ENCODE measurements around the gene HNRNPD.
"Not testable (repeated sequence)": the region's sequence is repeated elsewhere in the genome, so short reads cannot be mapped to it uniquely, and the experiment has no call there.

The HNRNPD gene

GRCh38 chr4:82376109-82376508, 2.3 kb upstream of the HNRNPD start:
- no peak for DNase-seq
- Histone ChIP-seq H3K27ac (ENCODE audit: insufficient read depth, low read length, poor library complexity, severe bottlenecking) (no peak overlapping the region), H3K9me3 (ENCODE audit: control insufficient read depth, low read length) (no peaks in the 10 kb centered on the region), H3K27me3 (replicated peaks; ENCODE audit: control insufficient read depth, insufficient read depth, low read length, poor library complexity, severe bottlenecking) (no peaks in the 10 kb centered on the region), H3K4me3 (ENCODE audit: insufficient read depth, low read depth, low read length, poor library complexity, severe bottlenecking) (no peak overlapping the region), H3K36me3 (ENCODE audit: control insufficient read depth, insufficient read depth, low read length) (no peaks in the 10 kb centered on the region), H3K4me1 (ENCODE audit: control insufficient read depth, insufficient read depth, low read length, poor library complexity, severe bottlenecking) (peaks cover 4% of the 10 kb centered on the region)

GRCh38 chr4:82373486-82373815, 340 bp downstream of the HNRNPD start:
- H3K27ac ChIP-seq (ENCODE audit: insufficient read depth, low read length, poor library complexity, severe bottlenecking), result peak overlapping the region; percentile 99
- no peak for DNase-seq
- peaks cover 27% of the 10 kb centered on the region for H3K4me1 ChIP-seq (ENCODE audit: control insufficient read depth, insufficient read depth, low read length, poor library complexity, severe bottlenecking)
- peak overlapping the region; percentile 99 for H3K4me3 ChIP-seq (ENCODE audit: insufficient read depth, low read depth, low read length, poor library complexity, severe bottlenecking)
- H3K36me3 ChIP-seq (ENCODE audit: control insufficient read depth, insufficient read depth, low read length), result peaks cover 7% of the 10 kb centered on the region
- no peaks in the 10 kb centered on the region for H3K27me3 ChIP-seq (replicated peaks; ENCODE audit: control insufficient read depth, insufficient read depth, low read length, poor library complexity, severe bottlenecking)
- no peaks in the 10 kb centered on the region for H3K9me3 ChIP-seq (ENCODE audit: control insufficient read depth, low read length)

- peak; percentile 47 to 75 (median 55) for DNase-seq
- H3K36me3 ChIP-seq (ENCODE audit: control insufficient read depth, insufficient read depth, low read length), result peaks cover 8% of the 10 kb centered on the region
- H3K27me3 ChIP-seq (replicated peaks; ENCODE audit: control insufficient read depth, insufficient read depth, low read length, poor library complexity, severe bottlenecking), result no peaks in the 10 kb centered on the region
- no peaks in the 10 kb centered on the region for H3K9me3 ChIP-seq (ENCODE audit: control insufficient read depth, low read length)
- H3K4me1 ChIP-seq (ENCODE audit: control insufficient read depth, insufficient read depth, low read length, poor library complexity, severe bottlenecking), result peaks cover 31% of the 10 kb centered on the region
- peak overlapping the region; percentile 99 for H3K4me3 ChIP-seq (ENCODE audit: insufficient read depth, low read depth, low read length, poor library complexity, severe bottlenecking)
- peak overlapping the region; percentile 99 for H3K27ac ChIP-seq (ENCODE audit: insufficient read depth, low read length, poor library complexity, severe bottlenecking)
Measured at GRCh38 chr4:82372517-82373485, 990 bp downstream of the HNRNPD start.

DNA sequence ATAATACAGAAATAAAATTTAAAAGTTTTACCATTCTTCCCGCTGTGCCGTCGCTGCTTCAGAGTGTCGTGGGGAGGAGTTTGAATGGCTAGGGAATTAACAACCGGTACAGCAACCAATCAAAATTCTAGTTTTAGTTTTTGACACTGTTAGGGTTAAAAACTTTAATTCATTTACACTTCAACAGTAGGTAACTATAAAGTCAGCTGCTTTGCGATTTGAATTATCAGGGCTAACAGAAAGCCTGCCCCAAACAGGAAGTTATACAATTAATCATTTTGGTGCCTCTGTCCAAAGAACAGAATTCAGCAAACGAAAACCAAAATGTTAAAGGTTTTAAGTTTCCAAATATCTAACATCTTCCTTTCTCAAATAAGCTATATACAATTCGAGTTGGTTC, 2.3 kb downstream of the HNRNPD start:
- DNase-seq, result no peak
- Histone ChIP-seq H3K27me3 (replicated peaks; ENCODE audit: control insufficient read depth, insufficient read depth, low read length, poor library complexity, severe bottlenecking) (no peaks in the 10 kb centered on the region), H3K36me3 (ENCODE audit: control insufficient read depth, insufficient read depth, low read length) (peaks cover 10% of the 10 kb centered on the region), H3K9me3 (ENCODE audit: control insufficient read depth, low read length) (no peaks in the 10 kb centered on the region), H3K4me3 (ENCODE audit: insufficient read depth, low read depth, low read length, poor library complexity, severe bottlenecking) (peak overlapping the region; percentile 99), H3K27ac (ENCODE audit: insufficient read depth, low read length, poor library complexity, severe bottlenecking) (peak overlapping the region; percentile 99), H3K4me1 (ENCODE audit: control insufficient read depth, insufficient read depth, low read length, poor library complexity, severe bottlenecking) (peaks cover 34% of the 10 kb centered on the region)

DNA sequence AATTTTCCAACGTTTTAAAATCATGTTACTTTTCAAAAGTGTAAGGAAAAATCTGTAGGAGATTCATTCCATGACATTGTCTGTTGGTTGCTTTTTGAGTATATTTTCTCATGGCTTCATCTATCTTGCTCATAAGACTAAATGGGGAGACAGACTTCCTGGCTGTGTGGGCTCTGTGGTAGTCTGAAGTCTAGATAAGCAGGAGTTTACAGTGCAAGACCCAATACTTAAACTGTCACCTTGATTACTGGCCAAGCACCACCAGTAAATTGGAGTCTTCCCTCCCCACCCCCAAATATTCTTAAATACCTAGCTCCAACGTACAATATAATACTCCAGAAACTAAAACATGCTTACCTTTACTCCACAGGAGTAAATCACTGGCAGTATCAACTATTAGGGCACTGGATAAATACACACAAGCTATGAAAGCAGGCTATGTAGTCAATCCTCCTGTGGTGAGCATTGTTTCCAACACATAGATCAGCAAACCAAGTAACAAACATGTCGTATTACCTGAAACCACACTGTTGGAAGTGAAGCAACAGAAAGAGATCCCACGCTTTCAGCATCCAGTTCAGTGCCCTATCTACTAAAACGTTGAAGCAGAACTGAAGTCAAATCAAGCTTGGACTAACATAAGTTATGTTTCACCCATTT, 6.2 kb downstream of the HNRNPD start:
- peak overlapping the region; percentile 23 for H3K27ac ChIP-seq (ENCODE audit: insufficient read depth, low read length, poor library complexity, severe bottlenecking)
- H3K9me3 ChIP-seq (ENCODE audit: control insufficient read depth, low read length), result no peaks in the 10 kb centered on the region
- H3K27me3 ChIP-seq (replicated peaks; ENCODE audit: control insufficient read depth, insufficient read depth, low read length, poor library complexity, severe bottlenecking), result no peaks in the 10 kb centered on the region
- no peak for DNase-seq
- peaks cover 48% of the 10 kb centered on the region for H3K4me1 ChIP-seq (ENCODE audit: control insufficient read depth, insufficient read depth, low read length, poor library complexity, severe bottlenecking)
- H3K4me3 ChIP-seq (ENCODE audit: insufficient read depth, low read depth, low read length, poor library complexity, severe bottlenecking), result no peak overlapping the region
- H3K36me3 ChIP-seq (ENCODE audit: control insufficient read depth, insufficient read depth, low read length), result peaks cover 10% of the 10 kb centered on the region

- not testable (repeated sequence) for H3K27ac ChIP-seq (ENCODE audit: insufficient read depth, low read length, poor library complexity, severe bottlenecking); H3K27me3 ChIP-seq (replicated peaks; ENCODE audit: control insufficient read depth, insufficient read depth, low read length, poor library complexity, severe bottlenecking); DNase-seq; H3K4me3 ChIP-seq (ENCODE audit: insufficient read depth, low read depth, low read length, poor library complexity, severe bottlenecking); H3K9me3 ChIP-seq (ENCODE audit: control insufficient read depth, low read length)
- Histone ChIP-seq H3K4me1 (ENCODE audit: control insufficient read depth, insufficient read depth, low read length, poor library complexity, severe bottlenecking) (peaks cover 48% of the 10 kb centered on the region), H3K36me3 (ENCODE audit: control insufficient read depth, insufficient read depth, low read length) (peaks cover 10% of the 10 kb centered on the region)
Measured at GRCh38 chr4:82366431-82366830, 7.4 kb downstream of the HNRNPD start.

GRCh38 chr4:82363896-82364487, 9.8 kb downstream of the HNRNPD start:
- Histone ChIP-seq H3K27ac (ENCODE audit: insufficient read depth, low read length, poor library complexity, severe bottlenecking) (no peak overlapping the region), H3K4me3 (ENCODE audit: insufficient read depth, low read depth, low read length, poor library complexity, severe bottlenecking) (no peak overlapping the region), H3K9me3 (ENCODE audit: control insufficient read depth, low read length) (no peaks in the 10 kb centered on the region), H3K36me3 (ENCODE audit: control insufficient read depth, insufficient read depth, low read length) (peaks cover 9% of the 10 kb centered on the region), H3K4me1 (ENCODE audit: control insufficient read depth, insufficient read depth, low read length, poor library complexity, severe bottlenecking) (peaks cover 42% of the 10 kb centered on the region), H3K27me3 (replicated peaks; ENCODE audit: control insufficient read depth, insufficient read depth, low read length, poor library complexity, severe bottlenecking) (no peaks in the 10 kb centered on the region)
- no peak for DNase-seq

GRCh38 chr4:82362565-82362964, 11.2 kb downstream of the HNRNPD start:
- H3K27ac ChIP-seq (ENCODE audit: insufficient read depth, low read length, poor library complexity, severe bottlenecking), result no peak overlapping the region
- H3K27me3 ChIP-seq (replicated peaks; ENCODE audit: control insufficient read depth, insufficient read depth, low read length, poor library complexity, severe bottlenecking), result no peaks in the 10 kb centered on the region
- no peaks in the 10 kb centered on the region for H3K9me3 ChIP-seq (ENCODE audit: control insufficient read depth, low read length)
- H3K4me3 ChIP-seq (ENCODE audit: insufficient read depth, low read depth, low read length, poor library complexity, severe bottlenecking), result no peak overlapping the region
- H3K36me3 ChIP-seq (ENCODE audit: control insufficient read depth, insufficient read depth, low read length), result peaks cover 10% of the 10 kb centered on the region
- no peak for DNase-seq
- peaks cover 36% of the 10 kb centered on the region for H3K4me1 ChIP-seq (ENCODE audit: control insufficient read depth, insufficient read depth, low read length, poor library complexity, severe bottlenecking)

GRCh38 chr4:82360298-82361177, 13.3 kb downstream of the HNRNPD start:
- Histone ChIP-seq H3K27me3 (replicated peaks; ENCODE audit: control insufficient read depth, insufficient read depth, low read length, poor library complexity, severe bottlenecking) (no peaks in the 10 kb centered on the region), H3K4me1 (ENCODE audit: control insufficient read depth, insufficient read depth, low read length, poor library complexity, severe bottlenecking) (peaks cover 37% of the 10 kb centered on the region), H3K36me3 (ENCODE audit: control insufficient read depth, insufficient read depth, low read length) (peaks cover 30% of the 10 kb centered on the region), H3K27ac (ENCODE audit: insufficient read depth, low read length, poor library complexity, severe bottlenecking) (no peak overlapping the region), H3K9me3 (ENCODE audit: control insufficient read depth, low read length) (no peaks in the 10 kb centered on the region), H3K4me3 (ENCODE audit: insufficient read depth, low read depth, low read length, poor library complexity, severe bottlenecking) (no peak overlapping the region)
- no peak for DNase-seq
